Measurements from ENCODE around the gene XPO6.

Gene XPO6

DNA sequence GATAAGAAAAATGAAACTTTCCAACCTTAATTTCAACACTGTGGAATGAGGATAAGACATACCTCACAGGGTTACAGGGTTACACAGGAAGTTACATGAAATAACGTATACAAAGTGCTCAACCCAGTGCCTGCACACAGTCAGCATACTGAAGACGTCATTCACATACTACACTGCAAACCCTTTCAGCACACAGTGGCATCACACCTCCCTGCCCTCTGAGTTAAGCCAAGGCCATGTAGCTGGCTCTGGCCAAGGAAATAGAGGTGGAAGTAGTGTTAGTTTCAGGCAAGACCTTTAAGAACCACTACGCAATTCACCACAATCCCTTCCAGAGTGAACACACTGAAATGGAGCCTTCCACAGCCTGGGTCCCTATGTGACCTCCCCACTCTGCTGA is 101.7 kb downstream of the XPO6 start:
- no peak for DNase-seq (ENCODE audit: low read depth in 2 of 2)

DNA sequence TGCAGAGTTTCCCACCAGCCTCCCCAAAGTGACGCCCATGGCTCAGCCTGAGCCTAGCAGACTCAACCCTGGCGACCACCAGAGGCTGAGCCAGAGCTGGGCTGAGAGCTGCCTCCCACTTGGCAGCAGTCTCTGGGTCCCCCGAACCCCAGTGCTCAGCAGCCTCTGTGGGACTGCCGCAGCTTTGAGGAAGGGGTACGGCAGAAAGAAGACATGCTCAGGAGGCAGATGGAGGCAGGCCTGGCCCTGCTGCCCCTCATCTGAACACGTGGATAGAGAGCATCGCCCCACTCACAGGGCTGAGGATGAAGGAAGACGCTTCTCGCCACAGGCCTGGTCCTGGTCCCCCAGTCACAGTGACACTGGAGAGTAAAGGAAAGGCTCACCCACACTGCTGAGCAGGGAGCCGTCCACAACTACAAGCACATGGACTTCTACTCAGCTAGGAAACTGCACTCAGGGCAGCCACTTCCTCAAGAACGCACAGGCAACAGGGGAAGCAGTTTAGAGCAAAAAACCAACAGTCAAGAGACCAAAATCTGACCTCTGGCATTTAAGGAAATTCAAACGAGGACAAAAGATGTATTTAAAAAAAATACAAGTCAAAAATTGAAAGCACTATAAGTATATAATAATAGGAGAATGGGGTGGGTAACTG is 103.0 kb downstream of the XPO6 start:
- DNase-seq (ENCODE audit: low read depth in 2 of 2) = no peak

- DNase-seq (ENCODE audit: low read depth in 2 of 2) = no peak
Observed at GRCh38 chr16:28107232-28107631, 104.5 kb downstream of the XPO6 start.

DNA sequence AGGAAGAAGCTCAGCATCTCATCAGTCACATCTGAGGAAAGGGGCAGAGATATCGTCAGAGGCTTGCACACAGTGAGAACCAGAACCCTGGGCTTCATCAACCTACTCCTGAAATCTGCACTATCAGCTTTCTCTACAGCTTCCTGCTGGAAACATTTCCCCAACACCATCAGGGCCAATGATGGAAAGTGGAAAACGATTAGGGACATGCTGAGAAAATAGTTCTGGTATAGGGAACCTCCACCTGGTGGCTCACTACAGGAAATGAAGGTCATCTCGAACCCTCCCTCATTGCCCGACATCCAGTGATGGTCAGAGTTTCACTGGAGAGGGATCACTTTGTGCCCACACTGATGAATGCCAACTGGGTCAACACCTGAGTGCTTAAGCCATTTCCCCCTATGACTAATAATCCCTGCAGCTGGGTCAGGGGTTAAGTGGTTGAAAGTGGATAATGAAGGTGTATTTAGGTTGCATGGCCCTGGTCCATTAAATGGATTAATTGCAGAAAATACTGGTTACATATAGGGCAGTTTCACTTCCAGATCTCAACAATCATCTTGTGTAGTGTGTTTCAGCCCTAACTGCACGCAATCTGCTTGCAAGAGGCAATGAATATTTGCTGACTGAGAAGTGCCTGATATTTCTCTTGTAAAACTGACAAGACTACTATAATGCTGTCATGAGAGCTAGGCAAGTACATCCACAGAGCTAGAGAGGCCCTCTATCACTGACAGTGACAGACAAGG is 105.1 kb downstream of the XPO6 start:
- no peak for DNase-seq (ENCODE audit: low read depth in 2 of 2)

- no peak for DNase-seq (ENCODE audit: low read depth in 2 of 2)
Observed at GRCh38 chr16:28105954-28106353, 105.8 kb downstream of the XPO6 start.

- no peak for DNase-seq (ENCODE audit: low read depth in 2 of 2)
Observed at GRCh38 chr16:28105297-28105696, 106.5 kb downstream of the XPO6 start.

GRCh38 chr16:28104404-28104803 is 107.4 kb downstream of the XPO6 start:
- no peak for DNase-seq (ENCODE audit: low read depth in 2 of 2)

DNA sequence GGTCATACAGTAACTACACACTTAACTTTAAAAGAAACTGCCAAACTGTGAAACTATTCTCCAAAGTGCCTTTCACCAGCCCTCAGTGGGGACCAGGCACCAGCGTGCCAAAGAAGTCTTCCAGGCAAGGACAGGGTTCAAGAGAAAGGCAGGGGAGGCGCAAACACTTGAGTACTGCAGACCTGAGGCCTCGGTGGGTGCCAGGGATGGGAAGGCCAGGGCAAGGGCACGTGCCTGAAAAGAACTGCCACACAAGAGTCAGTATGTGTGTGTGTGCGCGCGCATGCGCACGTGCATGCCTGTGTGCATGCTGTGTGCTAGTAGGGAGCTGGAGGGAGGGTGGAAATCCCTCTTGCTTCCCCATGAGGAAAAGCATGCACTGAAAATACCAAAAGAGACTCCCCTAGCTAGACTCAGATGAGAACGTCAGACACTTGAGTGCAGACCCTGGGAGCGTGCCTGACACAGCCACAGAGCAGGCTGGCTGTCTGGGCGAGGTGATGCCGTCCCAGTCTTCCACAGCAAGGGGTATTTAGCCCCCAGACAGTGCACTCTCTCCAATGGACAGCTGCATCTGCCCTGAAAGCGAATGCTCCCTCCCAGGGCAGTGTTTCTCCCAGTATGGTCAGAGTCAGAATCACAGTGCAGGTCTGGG is 108.1 kb downstream of the XPO6 start:
- no peak for DNase-seq (ENCODE audit: low read depth in 2 of 2)

DNA sequence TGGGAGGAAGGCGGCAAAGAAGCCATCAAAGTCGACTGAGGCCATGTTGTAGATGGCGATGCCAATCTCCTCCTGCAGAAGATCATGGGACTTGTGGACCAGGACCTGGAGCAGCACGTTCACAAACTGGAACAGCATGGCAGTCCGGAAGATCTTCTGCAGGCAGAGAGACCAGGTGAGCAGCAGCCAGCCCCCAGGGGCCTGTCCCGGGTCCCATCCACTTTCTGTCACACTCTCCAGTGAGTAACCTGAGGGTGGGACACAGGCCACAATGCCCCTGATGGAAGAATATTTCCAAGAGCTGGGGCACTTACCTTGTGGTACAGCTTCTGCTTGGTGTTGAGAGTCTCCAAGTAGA is 110.3 kb downstream of the XPO6 start:
- no peak for DNase-seq (ENCODE audit: low read depth in 2 of 2)

DNA sequence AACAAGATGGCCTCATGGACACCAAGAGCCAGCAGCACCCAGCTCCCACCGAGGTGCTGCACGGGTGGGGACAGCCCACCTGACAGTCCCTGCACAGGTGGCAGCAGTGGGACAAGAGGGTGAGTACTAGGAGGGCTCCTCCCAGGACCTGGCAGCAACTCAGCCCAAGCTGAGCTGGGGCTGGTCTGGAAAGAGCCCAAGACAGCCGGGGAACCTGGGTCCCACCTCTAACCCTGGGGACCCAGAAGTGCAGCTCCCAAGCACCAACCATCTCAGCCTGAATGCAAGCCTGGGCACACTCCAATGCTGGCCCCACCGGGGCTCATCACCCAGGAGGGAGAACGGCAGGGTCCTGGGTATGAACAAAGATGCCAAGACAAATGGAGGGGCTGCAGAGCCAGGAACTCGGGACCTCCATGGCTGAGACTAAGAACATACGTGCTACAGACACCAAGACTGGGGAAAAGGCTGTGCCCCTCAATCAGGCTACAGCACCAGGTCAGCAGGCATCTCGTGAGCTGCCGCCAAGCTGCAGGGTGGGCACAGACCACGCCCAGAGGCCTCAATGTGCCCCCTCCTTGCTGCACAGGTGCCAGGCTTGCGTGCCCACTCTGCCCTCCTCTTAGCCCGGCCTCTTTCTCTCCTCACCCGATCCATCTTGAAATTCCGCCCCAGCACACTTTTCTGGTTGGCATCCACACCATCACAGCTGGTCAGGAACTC is 110.8 kb downstream of the XPO6 start:
- no peak for DNase-seq (ENCODE audit: low read depth in 2 of 2)

DNA sequence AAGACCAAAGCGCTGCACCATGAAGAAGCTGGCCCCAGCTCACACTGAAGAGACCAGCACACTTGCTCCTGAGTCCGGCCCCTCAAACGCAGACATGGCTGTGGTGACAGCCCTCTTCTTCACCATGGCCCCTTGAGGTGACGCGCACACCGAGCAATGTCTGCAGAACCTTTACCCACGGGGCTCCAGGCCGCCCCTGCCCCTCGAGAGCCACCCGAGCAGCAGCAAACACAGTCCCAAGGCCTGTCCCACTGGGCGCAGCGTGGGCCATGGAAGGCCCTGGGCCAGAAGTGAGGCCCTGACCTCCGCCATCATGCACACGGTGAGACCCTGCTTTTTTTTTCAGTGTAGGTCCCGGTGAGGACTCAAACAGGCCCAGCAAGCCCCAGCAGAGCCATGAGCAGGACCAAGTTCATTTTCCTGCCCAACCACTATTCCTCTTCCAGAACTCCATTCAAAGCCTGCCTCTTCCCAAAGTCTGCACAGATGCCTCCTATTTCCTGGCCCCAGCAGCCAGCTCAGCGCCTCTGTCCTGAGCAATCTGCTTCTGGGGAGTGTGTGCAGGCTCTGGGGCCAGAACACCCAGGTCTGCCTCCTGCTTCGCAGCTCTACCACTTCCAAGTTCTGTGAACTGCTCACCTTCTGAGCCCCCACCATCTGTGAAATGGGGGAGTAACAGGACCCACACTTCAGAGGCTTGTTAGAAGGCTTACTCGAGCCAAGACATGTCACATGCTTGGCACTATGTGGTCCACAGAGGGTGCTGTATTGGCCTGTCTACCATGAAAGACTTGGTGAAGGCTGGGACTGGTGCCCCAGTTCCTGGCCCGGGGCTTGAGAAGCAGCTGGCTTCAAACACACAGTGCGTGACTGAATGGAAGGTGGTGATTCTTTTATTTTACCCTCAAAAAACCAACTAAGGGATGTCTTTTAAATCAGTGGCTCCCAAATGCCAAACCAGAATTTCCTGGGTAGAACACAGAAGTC is 112.5 kb downstream of the XPO6 start:
- no peak for DNase-seq (ENCODE audit: low read depth in 2 of 2)

GRCh38 chr16:28098171-28098958 is 113.4 kb downstream of the XPO6 start:
- no peak for DNase-seq (ENCODE audit: low read depth in 2 of 2)

DNA sequence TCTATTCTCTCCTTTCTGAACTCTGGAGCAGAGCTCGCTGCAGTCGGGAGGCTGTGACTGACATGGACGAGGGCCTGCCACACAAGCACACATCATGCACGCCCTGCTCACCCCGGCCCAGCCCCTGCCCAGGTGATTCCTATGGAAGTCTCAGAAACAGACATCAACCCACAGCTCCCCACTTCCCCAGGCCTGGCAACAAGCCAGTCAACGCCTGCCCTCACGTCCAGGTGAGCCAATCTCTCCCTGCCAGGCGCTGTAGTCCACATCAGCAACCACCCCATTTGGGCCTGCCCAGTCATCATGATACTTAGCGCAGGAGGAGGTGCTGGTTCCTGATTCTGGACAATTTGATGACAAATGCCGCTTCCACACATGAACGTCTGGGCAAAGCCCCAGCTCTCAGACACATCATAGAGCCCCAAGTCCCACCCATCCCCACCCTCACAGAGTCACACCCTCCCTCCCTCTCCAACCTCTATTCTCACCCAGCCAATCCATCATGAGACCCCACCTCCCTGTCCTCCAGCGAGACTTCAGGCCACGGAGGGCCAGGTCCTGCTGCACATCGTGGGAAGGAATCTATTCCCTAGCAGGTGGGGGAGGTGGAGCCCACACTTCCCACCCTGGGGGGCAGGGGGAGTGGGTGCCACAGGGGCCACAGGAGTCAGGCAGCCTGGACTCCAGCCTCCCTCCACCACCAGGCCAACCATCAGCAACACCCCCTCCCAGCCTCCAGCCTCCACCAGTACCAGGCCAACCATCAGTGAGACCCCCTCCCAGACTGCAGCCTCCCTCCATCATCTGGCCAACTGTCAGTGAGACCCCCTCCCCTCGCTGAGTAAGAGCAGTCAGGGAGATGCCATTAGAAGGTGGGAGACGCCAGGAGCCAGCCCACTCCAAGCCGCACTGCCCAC is 114.5 kb downstream of the XPO6 start:
- no peak for DNase-seq (ENCODE audit: low read depth in 2 of 2)

- DNase-seq (ENCODE audit: low read depth in 2 of 2) = no peak
Observed at GRCh38 chr16:28093385-28093725, 118.4 kb downstream of the XPO6 start.

GRCh38 chr16:28092721-28093384 is 118.9 kb downstream of the XPO6 start:
- no peak for DNase-seq (ENCODE audit: low read depth in 2 of 2)

DNA sequence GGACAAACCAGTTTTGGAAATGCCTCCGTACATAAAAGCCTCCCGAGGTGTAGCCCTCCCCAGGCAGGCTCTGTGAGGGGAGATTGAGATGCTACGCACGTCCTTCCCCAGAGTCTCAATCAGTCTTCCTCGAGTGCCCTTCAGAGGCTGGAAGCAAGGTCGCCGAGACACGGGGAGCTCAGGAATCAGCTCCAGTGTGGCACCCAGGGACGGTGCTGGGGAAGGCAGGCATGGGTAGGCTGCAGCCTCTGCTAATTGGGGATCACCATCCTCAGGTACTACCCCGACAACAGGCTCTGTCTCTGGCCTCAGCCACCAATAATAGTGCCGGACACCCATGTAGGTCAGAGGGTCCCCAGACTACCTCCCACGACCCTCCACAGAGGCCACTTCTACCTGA is 120.1 kb downstream of the XPO6 start:
- no peak for DNase-seq (ENCODE audit: low read depth in 2 of 2)

DNA sequence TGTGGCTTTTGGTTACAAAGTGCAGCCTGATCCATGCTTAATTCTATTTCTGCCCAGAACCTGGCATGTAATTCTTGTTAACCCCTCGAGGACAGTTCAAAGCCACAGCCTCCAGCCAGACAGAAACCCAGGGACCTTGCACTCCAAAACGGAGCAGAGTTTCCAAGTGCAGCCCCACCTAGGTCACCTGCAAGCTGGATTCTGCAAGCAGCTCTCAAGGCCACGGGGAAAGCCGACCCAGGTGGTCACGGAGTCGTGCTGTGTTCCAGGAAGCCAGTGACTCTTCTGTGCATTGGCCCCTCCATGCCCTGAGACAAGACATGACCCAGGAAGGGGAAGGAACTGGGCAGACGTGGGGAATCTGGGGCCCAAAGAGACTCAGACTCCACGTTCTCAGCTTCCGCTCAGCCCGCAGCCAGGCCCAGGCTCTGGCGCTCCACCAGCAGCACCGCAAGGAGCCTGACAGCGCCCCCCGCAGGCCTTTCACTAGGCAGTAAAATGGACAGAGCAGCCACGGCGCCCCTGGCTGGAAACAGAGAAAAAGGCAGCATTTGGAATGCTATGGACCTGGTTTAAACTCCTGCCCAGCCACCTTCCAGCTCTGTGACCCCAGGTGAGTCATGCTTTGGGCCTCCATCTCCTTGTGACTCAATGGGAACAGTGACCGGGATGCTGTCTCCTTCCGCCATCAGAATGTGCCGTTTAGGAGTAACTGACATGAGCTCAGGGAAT is 121.0 kb downstream of the XPO6 start:
- no peak for DNase-seq (ENCODE audit: low read depth in 2 of 2)

GRCh38 chr16:28089992-28090365 is 121.8 kb downstream of the XPO6 start:
- DNase-seq (ENCODE audit: low read depth in 2 of 2) = no peak

All from activated CD4-positive, alpha-beta T cell treated with anti-CD3 and anti-CD28 coated beads for 24 hours (primary cell).